NCI-H1092 (cell line): ENCODE data around the gene SP110.
"Not testable (repeated sequence)": the region's sequence is repeated elsewhere in the genome, so short reads cannot be mapped to it uniquely, and the experiment has no call there.

Experiments used
- DNase-seq: peaks from one replicate; lab custom pipeline; 2025; lab: John Stamatoyannopoulos, UW

Gene SP110

DNA sequence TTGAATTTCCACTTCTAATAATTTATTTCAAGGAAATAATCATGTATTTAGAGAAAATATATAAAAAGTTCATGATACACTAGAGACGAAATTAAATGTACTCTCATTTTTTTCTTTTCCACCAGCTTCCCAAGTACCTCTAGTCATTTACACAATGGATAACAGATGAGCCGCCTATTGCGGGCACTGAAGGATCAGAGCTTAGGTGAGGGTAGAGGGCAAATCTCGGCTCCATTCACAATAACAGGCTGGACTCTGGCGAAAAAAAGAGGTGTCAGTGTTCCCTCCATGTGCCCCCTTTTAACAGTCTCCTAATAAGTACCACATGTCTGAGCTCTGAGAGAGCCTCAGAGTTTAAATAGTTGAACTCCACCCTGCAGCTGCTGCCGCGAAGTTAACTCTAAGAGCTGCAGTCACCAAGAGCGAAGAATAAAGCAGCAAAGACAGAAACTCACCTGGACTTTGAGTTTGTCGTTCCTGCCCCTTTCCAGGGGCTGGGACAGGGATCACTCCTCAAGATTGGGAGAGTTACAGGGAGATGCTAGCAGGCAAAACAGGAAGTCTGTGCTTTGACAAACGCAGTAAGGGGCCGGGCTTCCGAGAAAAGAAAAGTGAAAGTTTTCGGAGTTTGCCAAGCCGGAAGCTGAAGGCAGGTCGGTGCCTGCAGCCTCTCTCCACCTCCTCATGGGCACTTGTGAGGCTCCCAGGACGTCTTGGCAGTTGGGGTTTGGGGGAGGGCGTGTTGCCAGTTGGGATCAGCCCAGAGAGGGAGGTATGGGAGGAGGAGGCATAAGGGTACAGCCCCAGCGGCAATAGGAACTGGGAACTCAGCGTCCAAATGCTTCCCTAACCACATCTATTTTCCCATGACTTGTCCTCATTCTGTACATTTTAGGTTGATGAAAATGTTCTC, at the start of gene SP110:
Gene SP110 (minus strand): TSS at position 566 of the 913 bp plus-strand sequence. CDS start 3,057 bp downstream, outside the sequence.
- DNase-seq = no peak

DNA sequence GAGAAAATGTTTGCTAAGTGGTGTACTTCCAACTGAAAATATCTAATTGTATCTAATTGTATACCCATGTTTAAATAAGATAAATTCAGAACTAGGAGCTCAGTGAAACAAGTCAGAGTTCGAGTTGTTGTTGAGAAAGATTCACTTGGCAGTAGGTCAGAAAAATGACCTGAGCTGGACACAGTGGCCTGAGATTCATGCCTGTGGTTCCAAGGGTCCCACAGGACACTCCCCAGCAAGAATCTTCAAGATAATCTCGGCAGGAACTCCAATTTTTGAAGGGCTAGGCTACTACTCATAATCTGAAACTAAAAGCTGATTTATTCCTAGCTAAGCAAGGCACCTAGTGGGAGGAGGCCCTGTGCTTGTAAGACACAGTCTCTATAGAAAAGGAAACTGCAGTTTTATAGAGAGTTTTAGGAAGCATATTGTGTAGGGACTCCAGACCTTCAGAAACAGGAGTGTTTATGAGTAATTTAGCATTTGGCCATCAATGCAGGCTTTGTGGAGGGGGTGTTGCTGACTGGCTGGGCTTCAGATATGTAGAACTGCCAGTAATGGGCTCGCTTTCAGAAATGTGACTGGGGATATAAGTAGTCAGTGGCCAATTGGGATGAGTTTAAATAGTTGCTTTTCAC, 48.9 kb upstream of the SP110 start:
- no peak for DNase-seq

DNA sequence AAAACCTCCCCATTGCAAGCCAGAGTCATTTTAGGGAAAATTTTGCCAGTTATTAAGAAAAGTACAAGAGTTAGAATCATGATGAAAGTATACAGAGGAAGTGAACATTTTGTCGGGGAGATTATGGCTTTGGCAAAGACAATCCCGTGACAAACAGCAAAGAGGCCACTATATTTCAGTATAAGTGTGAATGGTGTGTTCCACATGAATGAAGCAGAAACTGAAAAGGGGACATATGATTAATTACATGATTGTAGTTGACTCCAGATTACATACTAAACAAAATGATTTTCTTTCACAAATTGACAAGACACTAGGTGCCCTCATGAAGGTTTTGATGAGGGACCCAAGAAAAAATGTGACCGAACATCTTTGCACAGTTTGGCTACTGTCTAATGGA, 47.8 kb upstream of the SP110 start:
- no peak for DNase-seq

DNA sequence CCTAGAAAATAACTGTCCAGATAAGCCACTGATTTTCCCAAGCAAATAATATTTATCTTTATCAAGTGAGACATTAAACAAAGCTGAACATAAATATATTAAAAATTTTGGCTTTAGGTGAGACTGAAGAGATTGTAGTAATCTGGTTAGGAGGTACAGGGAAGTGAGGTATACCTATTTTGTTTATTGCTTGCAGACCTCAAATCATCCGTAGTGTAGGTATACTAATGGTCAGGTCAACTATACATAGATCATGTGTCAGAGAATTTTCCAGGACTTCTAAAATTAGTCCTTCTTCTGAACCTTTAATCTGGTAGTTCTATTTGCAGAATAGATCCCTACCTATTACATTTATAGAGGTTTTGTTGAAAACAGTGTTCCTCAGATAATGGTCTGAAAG, 47.3 kb upstream of the SP110 start:
- DNase-seq = no peak

DNA sequence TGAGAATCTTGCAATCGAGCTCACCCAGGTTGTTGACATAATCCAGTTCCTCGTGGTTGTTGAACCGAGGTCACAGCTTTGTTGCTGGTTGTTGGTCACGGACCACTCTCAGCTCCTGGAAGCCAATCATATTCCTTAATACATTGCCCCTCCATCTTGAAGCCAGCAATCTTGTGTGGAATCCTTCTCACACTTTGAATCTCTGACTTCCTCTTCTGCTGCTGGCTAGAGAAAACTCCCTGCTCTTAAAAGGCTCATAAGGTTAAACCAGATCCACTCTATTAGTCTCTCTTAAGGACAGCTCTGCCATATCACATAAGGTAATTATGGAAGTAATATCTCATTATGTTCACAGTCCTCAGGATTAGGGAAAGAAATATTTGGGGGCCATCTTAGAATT, 46.9 kb upstream of the SP110 start:
- no peak for DNase-seq

DNA sequence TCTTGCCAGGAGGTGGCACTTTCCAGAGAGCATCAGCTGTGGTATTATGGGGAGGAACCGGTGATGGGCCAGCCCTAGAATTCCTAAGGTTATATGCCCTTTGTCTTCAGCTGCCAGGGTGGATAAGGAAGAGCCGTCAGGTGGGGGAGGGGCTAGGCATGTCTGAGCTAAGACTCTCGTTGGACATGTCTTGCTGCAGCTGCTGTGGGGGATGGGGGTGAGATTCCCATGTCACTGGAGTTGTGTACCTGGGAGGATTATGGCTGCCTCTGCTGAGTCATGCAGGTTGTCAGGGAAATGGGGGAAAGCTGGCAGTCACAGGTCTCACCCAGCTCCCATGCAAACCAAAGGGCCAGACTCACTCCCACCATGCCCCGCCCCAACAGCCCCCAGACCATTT, 45.2 kb upstream of the SP110 start:
- not testable (repeated sequence) for DNase-seq

DNA sequence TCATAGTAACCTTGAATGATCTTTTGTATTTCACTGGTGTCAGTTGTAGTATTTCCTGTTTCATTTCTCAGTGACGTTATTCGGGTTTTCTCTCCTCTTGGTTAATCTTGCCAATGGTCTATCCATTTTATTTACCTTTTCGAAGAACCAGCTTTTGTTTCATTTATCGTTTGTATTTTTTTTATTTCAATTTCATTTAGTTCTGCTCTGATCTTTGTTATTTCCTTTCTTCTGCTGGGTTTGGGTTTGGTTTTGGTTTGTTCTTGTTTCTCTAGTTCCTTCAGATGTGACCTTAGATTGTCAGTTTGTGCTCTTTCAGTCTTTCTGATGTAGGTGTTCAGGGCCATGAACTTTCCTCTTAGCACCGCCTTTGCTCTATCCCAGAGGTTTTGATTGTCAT, 42.5 kb upstream of the SP110 start:
- no peak for DNase-seq

DNA sequence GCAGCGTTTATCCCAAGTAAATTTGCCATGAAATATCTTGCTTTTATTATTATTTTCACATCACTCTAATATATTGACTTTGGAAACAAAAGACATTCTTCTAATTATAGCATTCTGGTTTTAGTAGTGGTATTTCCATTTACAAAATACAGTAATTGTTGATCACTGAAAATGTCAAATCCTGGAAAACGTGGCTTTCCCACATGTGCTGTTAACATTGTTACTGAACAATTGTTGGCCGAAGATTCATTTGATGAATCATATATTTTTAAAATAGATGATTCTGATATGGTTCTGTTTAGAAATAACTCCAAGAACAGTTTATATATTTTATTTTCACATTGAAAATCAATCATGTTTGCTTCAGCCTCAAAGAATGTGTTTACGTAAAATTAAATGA, 38.7 kb upstream of the SP110 start:
- no peak for DNase-seq

DNA sequence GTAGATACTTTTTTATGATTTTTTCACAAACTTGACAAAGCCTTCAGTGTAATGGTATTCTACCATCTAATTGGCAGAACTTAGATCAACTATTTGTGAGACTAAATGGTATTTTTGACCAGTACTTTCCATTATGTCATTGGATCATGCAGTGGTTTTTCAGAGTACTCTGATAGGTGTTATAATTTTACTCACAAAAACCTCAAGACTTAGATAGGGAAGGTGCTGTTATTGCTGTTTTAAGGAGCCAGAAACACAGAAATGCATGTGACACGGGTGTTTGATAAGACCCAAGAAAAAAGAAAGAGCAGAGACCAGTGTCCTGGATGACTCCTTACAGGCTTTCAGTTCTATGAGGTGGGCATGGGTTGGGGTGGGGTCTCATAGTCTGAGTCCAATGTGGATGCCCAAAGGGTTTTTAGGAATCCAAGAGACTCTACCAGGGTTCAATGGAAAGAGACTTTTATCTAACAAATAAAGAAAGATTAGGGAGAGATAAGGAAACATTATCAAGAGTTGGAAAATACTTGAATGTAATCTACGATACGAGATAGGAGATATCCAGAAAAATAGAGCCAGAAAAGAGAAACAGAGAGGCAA, 37.0 kb upstream of the SP110 start:
- DNase-seq = no peak

DNA sequence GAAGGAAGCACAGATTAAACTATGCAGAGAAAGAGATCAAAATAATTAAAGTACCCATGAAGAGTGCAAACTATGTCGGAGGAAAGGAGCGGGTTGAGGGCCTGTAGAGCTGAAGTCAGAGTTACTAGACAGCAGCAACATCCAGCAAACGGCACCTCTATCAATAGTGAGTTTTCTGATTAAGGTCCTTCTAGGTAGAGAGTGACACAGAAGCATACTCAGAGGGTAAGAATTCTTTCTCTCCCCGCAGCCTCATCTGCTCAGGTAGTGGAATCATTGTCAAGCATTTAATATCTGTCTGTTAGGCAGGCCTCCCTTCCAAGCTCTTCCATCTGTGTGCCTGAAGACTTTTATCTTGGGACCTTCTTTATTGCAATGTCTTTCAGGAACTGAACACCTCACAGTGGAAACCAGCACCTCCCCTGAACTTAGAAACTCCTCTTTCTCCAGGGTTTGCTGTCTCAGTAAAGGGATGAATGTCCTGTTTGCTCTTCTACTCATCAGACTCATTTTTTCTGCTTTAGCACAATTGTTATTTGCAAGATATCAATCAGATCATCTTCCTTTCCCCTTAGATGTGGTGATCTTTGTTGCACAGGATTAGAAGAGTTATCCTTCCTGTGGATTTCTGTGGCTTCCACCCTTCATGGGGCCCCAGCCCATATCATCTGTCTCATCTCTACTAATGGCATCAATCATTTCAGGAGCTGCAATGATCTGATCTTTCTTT, 34.5 kb upstream of the SP110 start:
- DNase-seq = no peak

DNA sequence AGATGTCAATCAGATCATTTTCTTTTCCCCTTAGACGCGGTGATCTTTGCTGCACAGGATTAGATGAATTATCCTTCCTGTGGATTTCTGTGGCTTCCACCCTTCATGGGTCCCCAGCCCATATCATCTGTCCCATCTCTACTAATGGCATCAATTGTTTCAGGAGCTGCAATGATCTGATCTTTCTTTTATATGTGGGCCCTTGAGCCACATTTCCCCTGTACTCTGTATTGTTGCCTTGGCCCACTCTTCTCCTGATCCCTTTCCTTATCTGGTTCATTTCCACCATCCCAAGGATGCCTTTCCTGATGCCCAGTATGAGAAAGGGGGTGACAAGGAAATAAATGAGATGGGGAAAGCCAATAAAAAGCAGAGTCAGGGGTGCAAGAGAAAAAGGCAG, 30.4 kb upstream of the SP110 start:
- no peak for DNase-seq

DNA sequence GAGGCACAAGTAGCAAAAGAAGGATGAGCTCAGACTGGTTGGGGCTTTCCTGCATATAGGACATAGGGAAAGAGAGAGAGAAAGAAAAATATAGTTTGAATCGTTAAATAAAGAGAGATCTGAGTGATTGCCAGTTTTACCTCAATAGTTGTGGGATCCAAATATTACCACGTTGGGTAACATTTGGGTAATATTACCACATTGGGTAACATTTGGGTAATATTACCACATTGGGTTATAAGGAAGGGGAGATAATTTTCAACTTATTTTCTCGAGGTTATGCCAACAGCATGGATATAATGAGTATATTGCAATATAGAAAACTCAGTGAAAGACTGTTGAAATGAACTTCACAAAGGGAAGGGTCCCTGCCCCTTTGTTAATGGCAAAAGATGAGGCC, 26.4 kb upstream of the SP110 start:
- DNase-seq = no peak

DNA sequence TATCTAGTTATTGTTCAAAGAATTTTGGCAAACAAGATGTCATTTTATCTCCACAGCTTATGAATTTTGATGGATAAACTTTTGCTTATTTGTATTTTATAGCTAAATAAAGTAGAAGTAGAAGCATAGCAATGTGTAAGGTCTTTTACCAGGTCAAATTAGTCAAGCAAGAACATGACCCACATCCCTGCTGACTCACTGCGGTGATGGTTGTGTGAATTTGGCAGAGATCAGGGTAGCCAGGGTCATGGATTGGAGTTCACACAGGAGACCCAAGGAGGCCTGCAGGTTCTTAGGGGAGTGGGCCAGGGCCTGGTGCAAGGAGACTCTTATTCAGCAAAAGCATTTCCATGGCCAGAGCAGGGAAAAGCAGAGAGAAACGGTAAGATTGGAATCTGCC, 24.4 kb upstream of the SP110 start:
- no peak for DNase-seq

DNA sequence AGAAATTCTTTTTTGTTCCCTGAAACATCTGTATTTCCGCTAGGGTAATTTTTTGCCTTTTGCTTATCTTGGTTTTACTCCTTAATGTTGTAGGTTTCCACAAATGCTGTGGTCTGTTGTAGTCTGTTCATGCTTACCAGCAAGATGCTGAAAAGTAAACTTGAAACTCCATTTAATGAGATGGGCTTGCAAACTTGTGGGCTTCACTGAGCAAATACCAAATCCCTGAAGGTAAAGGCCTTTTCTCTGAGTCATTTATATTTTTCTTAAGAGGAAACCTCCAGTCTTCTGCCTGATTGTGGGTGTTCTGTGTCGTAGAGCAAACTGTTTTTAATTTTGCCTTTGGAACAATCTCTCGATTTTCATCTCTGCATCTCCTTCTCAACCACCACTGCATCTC, 15.1 kb upstream of the SP110 start:
- DNase-seq = no peak

DNA sequence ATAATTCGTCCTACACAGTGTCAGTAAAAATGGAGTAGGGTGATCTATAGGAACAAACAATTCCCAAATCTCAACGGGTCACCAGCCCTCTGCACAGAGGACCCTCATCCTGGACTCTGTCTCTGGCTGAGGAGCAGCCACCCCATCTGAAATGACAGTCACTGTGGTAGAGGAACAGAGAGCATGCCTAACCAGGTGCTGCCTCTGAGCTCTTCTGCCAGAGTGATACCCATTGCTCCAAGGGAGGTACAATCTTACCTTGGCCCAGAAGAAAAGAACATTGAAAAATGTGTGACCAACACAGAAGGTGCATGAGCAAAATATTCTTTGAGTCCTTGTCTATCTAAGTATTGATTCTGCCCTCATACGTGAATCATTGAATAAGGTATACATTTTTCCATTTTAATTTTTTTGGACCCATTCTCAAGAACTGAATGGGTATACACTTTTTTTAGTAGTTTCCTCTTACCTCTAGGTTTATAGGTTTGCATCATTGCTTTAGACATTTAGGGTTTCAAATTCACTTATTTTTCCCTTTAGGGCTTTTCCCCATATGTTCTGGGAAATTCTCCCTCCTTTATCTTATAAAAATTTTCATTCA, 14.4 kb upstream of the SP110 start:
- no peak for DNase-seq

DNA sequence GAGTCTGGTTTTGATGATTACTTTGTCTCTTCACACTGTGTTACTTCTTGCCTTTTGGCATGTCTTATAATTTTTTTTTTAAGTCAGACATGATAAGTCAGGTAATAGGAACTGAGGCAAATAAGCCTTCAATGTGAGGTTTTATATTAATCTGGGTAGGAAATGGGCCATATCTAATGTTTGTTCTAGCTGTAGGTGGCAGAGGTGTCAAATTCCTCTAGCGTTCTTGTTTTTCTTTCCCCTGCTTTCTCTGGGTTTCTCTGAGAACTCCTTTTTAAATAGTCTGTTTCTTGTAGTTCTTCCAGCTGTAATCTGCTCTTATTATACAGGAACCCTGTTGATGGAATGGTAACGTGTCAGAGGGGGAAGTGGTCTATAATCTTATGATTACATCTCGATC, 11.5 kb upstream of the SP110 start:
- no peak for DNase-seq

DNA sequence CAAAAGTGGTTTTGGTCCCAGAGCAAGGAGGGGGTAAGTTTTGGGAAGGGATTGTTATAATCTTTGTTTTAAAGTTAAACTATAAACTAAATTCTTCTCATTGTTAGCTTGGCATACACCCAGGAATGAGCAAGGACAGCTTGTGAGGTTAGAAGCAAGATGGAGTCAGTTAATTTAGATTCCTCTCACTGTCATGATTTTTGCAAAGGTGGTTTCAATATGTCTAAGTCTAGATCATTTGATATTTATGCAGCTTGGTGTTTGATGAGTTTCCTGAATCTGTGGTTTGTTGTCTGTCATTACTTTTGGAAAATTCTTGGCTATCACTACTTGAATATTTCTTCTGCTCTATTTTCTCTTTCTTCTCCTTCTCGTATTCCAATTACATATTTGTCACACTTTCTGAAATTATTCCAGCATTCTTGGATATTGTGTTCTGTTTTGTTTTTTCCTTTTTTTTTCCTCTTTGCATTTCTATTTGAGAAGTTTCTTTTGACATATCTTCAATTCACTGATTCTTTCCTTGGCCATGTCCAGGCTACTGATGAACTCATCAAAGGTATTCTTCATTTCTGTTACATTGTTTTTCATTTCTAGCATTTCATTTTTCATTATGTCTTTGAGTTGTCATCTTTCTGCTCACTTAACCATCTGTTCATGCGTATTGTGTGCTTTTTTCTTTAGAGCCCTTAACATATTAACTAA, 10.9 kb upstream of the SP110 start:
- DNase-seq = no peak

DNA sequence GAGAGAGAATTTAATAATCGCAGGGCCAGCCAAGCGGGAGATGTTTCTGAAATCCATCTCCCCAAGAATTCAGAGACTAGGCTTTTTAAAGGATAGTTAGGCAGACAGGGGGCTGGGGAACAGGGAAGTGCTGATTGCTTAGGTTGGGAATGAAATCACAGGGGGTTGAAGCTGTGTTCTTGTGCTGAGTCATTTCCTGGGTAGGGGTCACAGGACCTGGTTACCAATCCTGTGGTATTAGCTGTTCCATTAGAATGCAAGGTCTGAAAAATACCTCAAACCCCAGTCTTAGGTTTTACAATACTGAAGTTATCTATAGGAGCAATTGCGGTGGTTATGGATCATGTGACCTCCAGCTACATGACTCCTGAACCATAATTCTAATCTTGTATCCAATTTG, 10.3 kb upstream of the SP110 start:
- no peak for DNase-seq

DNA sequence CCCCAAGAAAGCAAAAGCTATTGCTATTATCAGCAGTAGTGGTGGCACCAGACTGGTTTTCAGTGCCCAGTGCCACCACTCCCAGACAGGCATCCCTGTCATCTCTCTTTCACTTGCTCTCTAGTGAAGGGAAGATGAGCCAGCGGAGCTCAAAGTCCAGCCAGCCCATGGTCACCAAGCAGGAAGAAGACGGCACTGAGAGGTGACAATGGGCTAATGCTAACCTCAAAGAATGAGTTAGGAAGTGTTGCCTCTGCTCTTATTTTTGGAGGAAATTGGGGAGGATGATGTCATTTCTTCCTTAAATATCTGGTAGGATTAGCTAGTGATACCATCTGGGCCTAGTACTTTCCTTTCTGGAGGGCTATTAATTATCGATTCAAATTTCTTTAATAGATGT, 7.4 kb upstream of the SP110 start:
- no peak for DNase-seq

DNA sequence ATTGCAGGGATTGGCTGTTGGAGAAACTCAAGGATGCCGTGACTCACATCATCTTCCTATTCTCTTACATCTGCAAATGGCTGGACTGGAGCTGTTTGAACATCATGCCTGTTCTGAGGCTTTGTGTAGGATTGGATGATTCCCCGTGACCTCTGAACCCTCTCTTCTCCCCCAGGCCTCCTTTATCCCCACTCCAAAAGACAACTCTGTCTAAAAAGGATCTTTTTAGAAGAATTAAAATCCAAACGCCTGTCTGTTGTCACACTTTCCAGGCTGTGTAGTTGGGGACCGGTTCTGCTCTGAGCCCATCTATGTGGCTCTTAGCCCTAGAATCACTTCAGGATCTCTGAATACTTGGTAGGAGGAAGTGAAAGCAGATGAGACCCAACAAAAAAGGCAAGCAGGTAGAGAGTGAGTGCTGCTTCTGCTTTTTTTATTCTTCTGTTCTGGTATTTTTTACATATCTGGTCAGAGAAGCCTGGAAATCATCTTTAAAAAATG, 6.3 kb upstream of the SP110 start:
- DNase-seq = no peak

DNA sequence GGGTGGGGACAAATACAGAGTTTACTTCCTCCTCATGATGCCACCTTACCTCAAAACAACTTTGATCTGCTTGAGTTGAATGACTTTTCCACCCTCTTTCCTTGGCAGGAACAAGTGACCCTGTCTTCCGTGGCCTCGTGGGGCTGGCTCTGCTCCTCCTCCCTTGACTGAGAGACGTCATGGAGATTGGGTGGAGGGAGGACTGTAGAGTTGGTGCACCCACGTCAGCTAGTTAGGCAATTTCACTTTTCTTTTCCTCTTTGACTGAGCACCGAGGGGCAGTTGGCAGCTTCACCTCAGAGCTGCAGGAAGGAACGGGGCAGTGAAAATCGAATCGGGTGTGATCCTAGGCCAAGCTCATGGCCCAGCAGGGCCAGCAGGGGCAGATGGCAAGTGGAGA, 5.7 kb upstream of the SP110 start, which contains the start of gene SP140:
Gene SP140 (plus strand): TSS at position 251 of the 400 bp plus-strand sequence. CDS start 109 bp downstream, at position 360.
- no peak for DNase-seq
